AG04449 (cell line): ENCODE measurements around the gene ARHGEF12.

Experiments used
- CTCF ChIA-PET: fragments of 350-600 bp; formaldehyde crosslinking; extraction: SDS; loops from one replicate; lab custom pipeline; 2021; ENCODE audit warnings: antibody characterized with exemption; lab: Yijun Ruan, JAX
- POLR2A ChIA-PET: fragments of 400-600, 350-600 bp; formaldehyde crosslinking; extraction: SDS; loops from one replicate; lab custom pipeline; 2020; ENCODE audit warnings: antibody characterized with exemption, inconsistent platforms; lab: Yijun Ruan, JAX
- DNase-seq: peaks from one replicate; pipeline ENCODE4 v3.0.0-alpha.2; 2010; ENCODE audit warnings: low read depth, low spot score
- H3K4me3 ChIP-seq: 2 replicates; pipeline ENCODE4 v1.5.1; 2011; ENCODE audit warnings: low read depth, mild to moderate bottlenecking, control low read depth, low read length
- CTCF ChIP-seq: IDR thresholded peaks from one replicate; pipeline ENCODE4 v1.5.1; 2011; ENCODE audit warnings: mild to moderate bottlenecking, moderate library complexity, low read length, control low read depth, inconsistent platforms; ENCODE audit not compliant: insufficient read depth; ENCODE audit errors: missing control alignments

Gene ARHGEF12

GRCh38 chr11:120484722-120485121, 148.5 kb downstream of the ARHGEF12 start:
- no peak overlapping the region for H3K4me3 ChIP-seq
- no peak for TF ChIP-seq CTCF
- no peak for DNase-seq
- POLR2A ChIA-PET, result no interaction called here
- CTCF ChIA-PET, result interaction anchor here (1.3 kb wide), 1 partner anchor 15 kb away, joined by 3 read pairs; no protein-coding TSS in a partner anchor

GRCh38 chr11:120486138-120486537, 149.9 kb downstream of the ARHGEF12 start:
- DNase-seq, result no peak
- no peak overlapping the region for H3K4me3 ChIP-seq
- no peak for TF ChIP-seq CTCF
- ChIA-PET POLR2A (no interaction called here), CTCF (no interaction called here)

GRCh38 chr11:120489799-120490198, 153.6 kb downstream of the ARHGEF12 start:
- POLR2A ChIA-PET, result no interaction called here
- TF ChIP-seq CTCF, result no peak
- no peak for DNase-seq
- no peak overlapping the region for H3K4me3 ChIP-seq
- CTCF ChIA-PET, result interaction anchor here (0.9 to 1.3 kb wide), 4 partner anchors 11 to 20 kb away, joined by 3 to 7 read pairs (median 3); no protein-coding TSS in a partner anchor

- no peak for TF ChIP-seq CTCF
These were observed 156.3 kb downstream of the ARHGEF12 start for GRCh38 chr11:120492486-120492885.

DNA sequence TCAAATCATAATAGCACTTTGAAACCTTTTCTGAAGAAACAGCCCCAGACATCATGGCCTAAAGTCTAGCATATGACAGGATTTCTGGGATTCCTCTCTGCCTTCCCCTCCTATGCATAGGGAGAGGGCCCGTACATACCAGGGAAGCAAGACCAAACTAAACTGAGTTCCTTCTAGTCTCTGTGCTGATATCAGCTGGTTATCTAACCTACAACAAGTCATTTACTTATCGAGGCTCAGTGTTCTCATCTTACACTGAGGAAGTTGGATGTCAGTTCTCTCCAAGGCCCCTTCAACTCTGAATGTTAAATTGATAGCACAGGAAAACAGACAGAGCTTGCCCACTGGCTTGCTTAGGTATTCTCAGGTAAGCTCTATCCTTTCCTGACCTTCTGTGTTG, 158.4 kb downstream of the ARHGEF12 start:
- TF ChIP-seq CTCF, result no peak
- POLR2A ChIA-PET, result no interaction called here
- DNase-seq, result no peak
- CTCF ChIA-PET, result interaction anchor here (1.0 to 1.5 kb wide), 3 partner anchors 159 to 192 kb away, joined by 3 to 4 read pairs (median 3); no protein-coding TSS in a partner anchor
- no peak overlapping the region for H3K4me3 ChIP-seq

More at GRCh38 chr11:120492486-120492885, 156.3 kb downstream of the ARHGEF12 start:
- no peak overlapping the region for H3K4me3 ChIP-seq
- CTCF ChIA-PET, result interaction anchor here (0.6 kb wide), 1 partner anchor 144 kb away, joined by 3 read pairs; no protein-coding TSS in a partner anchor
- POLR2A ChIA-PET, result no interaction called here
- DNase-seq, result no peak

- no peak for DNase-seq
- no peak overlapping the region for H3K4me3 ChIP-seq
- POLR2A ChIA-PET, result no interaction called here
- TF ChIP-seq CTCF, result no peak
- CTCF ChIA-PET, result no interaction called here
These were observed 162.9 kb downstream of the ARHGEF12 start for GRCh38 chr11:120499088-120499487.
